Esophagus squamous epithelium (tissue), 4 donors: ENCODE measurements around the gene BICC1.

Source experiments
- CTCF ChIP-seq, 6 experiments: fragments of 450-650 bp in 4 of 6; fragments of 200-600 bp in 2 of 6; sonication (generic) in 2 of 6; IDR thresholded peaks; one replicate each; pipeline ENCODE4 v1.5.1; 2016 to 2019; ENCODE audit warnings: antibody characterized with exemption in 6 of 6, mild to moderate bottlenecking in 4 of 6, moderate library complexity in 4 of 6
- POLR2A ChIP-seq, 4 donors: fragments of 450-650 bp; IDR thresholded peaks; one replicate each; pipeline ENCODE4 v1.6.1; 2017; ENCODE audit warnings: antibody characterized with exemption in 4 of 4, mild to moderate bottlenecking in 4 of 4, moderate library complexity in 3 of 4

- no peak for TF ChIP-seq CTCF (IDR thresholded peaks at IDR 0.05)
- no peak for TF ChIP-seq POLR2A (IDR thresholded peaks at IDR 0.05)
Measured at GRCh38 chr10:58651742-58652141, 139.1 kb downstream of the BICC1 start.
